Stimulated activated naive CD4-positive, alpha-beta T cell (primary cell): ENCODE measurements around the gene WDR86.

Experiments used
- DNase-seq, 6 experiments: peaks; one replicate each; lab custom pipeline; 2025; lab: John Stamatoyannopoulos, UW

WDR86 gene

GRCh38 chr7:151349507-151349853, 60.4 kb downstream of the WDR86 start:
- DNase-seq: no peak

- DNase-seq: peak in 2 of 6 experiments; percentile 15 to 16
Observed at GRCh38 chr7:151348970-151349369, 60.9 kb downstream of the WDR86 start.

GRCh38 chr7:151347200-151347599, 62.6 kb downstream of the WDR86 start:
- no peak for DNase-seq

DNA sequence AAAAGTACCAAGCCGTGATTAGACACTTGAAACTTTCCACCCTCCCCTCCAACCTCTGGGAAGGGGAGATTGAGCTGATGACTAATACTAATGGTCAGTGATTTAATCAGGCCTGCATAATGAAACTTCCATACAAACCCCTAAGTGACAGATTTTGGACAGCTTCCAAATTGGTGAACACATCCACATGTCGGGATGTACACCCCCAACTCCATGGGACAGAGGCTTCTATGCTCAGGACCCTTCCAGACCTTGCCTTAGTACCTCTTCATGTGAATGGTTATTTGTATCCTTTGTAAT, 63.4 kb downstream of the WDR86 start:
- no peak for DNase-seq

DNA sequence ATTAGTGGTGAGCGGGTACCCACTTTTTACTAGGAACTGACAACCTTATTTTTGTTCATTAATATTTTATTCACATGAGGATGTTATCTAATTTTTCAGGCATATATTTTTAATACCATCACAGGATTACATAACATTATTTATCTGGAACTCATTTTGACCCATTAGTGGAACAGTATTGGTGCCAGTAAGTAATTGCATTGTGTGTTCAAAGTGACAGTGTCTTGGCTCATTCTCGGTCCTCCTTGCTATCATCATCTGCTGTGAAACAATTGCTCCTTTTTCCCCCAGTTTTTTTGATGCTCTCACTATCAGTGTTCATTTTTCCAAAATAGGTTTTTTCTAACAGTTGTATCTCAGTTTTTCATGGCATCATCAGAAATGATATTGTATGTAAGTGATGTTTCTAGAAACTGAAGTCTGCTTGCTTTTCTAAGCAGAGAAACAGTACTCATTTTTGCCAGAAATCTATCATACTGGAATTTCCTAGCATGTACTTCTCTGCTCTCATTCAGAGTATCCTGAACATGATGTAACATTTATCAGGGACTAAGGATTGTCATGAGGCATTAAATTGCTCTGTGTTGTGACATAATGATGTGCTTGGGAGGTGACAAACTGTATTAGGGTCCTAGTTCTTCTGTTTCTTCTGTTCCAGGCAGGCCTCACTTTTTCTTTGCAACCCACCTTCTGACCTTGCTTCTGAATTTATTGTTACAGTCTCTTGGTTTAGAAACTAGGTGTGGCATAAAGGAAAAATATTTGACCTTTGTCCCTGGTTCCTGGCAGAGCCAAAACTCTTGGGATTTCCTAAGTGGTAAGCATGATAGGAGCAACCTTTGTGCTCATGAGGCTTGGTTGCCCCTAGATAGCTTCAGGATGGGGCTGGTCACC, 64.0 kb downstream of the WDR86 start:
- no peak for DNase-seq

DNA sequence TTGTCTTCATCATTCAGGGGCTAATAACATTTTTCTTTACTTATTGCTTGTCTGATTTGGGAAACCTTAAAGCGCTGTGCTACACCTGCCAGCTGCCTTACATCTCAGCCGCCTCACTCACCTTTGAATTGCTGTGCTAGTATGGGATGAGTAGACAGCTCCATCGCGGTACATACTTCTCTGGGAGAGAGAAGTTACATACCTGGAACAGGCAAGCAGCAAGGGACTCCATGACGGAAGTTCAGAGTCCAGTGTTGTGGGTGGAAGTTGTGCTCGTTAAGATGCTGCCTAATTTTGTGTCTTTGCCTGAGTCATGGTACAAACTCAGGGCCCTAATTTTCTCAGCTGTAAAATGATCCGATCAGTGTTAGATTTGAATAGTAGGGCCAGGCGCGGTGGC, 66.3 kb downstream of the WDR86 start:
- no peak for DNase-seq

DNA sequence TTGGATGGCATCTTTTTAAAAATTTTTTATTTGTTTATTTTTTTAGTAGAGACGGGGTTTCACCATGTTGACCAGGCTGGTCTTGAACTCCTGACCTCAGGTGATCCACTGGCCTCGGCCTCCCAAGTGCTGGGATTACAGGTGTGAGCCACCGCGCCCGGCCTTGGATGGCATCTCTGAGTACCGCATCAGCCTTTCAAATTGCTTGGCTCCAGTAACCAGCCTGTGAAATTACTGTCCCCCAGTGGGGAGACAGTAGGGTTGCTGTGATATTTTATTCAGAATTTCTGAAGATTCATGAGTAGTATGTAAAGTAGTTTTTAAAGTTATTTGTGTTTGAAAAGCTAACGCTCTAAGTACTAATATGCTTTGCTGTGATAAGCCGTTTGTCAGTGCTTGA, 67.0 kb downstream of the WDR86 start:
- DNase-seq: no peak

GRCh38 chr7:151342102-151342646, 67.7 kb downstream of the WDR86 start:
- peak in 3 of 6 experiments; percentile 21 to 60 (median 31) for DNase-seq

GRCh38 chr7:151341357-151342101, 68.3 kb downstream of the WDR86 start, which contains the start of gene NUB1:
NUB1 (plus strand) TSS chr7:151341812; CDS start chr7:151345350, 3,538 bp downstream.
- DNase-seq: peak; percentile 79 to 95 (median 88)

DNA sequence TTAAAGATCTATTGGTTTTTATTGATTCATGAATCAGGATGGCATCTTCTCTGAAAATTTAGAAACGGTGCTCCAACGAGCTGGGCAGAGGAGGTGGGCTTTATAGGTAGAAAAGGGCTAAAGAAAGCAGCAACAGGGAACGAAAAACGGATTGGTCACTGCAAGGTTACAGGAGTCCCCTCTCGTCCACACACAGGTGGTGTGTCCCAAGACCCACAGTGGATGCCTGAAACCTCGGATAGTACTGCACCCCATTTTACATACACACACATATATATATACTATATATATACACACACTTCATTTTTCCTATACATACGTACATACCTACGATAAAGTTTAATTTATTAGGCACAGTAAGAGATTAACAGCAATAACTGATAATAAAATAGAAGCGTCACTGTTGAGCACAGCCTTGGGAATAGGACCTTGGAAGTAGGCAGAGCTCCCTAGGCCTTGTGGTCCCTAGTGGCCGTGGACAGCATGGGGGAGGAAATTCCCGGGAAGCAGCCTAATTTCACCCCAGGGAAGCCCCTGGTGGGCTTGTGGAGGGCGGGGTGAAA, 69.0 kb downstream of the WDR86 start:
- no peak for DNase-seq

DNA sequence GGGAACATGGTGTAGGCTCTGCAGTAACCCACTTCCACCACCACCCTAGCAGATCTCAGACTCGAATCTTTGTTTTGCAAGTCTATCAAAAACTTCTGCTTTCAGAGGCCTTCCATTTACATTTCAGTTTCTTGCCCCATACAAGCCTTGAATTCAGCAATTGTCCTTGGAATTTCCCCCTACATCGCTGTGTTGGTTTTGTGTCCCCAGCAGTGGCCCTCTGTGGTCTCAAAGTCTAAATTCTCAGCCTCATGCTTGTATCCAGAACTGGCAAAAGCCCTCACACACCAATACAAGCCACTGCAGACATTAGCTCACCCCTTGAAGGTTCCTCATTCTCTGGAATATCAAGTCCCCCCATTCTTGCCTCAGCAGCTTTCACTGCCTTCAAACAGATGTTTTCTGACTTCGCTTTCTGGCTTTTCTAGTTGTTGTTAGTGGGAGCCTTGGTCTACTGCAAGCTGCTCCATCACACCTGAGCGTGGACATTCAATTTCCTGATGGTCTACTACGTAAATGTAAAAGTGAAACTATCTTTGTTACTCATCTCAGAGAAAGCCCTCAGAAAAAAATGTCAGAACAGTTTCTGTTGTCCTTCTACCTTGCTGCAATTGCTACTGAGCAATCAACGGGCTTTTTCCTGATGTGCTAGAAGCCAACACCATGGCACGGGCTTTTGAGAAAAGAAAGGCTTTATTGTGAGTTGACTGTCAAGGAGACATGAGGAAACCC, 70.0 kb downstream of the WDR86 start:
- peak in 3 of 6 experiments; percentile 2 to 34 (median 25) for DNase-seq

GRCh38 chr7:151338809-151339208, 71.0 kb downstream of the WDR86 start:
- no peak for DNase-seq

- no peak for DNase-seq
Observed at GRCh38 chr7:151337346-151337745, 72.5 kb downstream of the WDR86 start.

DNA sequence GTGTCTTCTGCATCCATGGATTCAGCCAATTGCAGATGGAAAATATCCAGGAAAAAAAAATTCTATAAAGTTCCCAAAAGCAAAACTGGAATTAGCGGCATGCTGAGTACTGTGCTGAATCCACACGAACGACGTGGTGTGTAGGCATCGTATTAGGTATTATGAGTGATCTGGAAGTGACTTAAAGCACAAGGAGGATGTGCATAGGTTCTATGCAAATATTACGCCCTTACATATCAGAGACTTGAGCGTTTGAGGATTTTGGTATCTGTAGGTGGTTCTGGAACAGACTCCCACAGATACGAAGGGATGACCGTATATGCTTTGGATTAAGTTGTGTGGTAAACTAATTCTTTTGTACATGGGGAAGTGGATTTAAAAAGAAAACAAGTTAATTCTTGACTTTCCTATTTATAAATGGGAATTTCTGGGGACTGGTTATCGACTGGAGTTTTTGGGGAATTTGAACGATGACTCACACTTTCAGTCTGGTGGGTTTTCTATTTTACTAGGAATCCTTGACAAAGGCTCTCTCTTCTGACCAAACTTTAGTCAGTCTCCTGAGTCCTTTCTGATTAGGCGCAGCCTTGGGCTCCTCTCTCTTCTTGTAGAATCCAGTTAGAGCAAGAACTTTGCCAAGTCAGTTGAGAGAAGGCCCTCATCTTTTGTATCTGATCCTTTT, 73.7 kb downstream of the WDR86 start:
- no peak for DNase-seq

DNA sequence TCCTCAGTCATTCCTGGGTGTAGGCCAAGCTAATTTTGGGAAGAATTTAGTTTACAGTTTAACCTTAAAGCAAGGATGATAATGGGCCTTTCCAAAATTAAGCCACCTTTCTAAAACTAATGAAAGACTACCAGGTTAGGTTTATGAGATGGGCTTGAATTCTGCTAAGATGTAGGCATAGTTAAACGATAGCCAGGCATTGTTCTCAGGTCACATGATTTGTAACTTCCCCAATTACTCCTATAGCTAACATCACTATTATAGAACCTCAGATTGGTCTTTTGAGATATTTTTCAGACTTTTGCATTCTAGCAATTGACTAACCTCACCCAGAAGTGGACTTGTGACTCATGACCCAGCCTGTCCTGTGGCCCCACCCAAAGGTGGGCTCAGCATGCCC, 75.2 kb downstream of the WDR86 start:
- DNase-seq: no peak
